IMR-90 (cell line): Measurements from ENCODE around the gene PEX6. TPM values are rescaled to one million over a fixed set of nuclear protein-coding genes. Genes with fewer than 3 reads are reported as not detected.

Source experiments
- ATAC-seq: fragments of 200-7000 bp; cut with Tn5 transposase; 2 replicates; pipeline ENCODE4 v1.9.1; 2020; ENCODE audit warnings: low read depth, mild to moderate bottlenecking, moderate library complexity
- BruUV-seq: library from RNA; stranded (reverse); fragments of 400-500 nt; replicated peaks from 2 replicates; lab custom pipeline; 2021; lab: Mats Ljungman, UMichigan
- CTCF ChIA-PET: fragments of 300-600 bp; formaldehyde crosslinking; extraction: SDS; loops from one replicate; lab custom pipeline; 2021; ENCODE audit warnings: antibody characterized with exemption; lab: Yijun Ruan, JAX
- POLR2A ChIA-PET: fragments of 300-600 bp; sonication (Branson Sonifier 250); formaldehyde crosslinking; loops from one replicate; lab custom pipeline; 2022; ENCODE audit warnings: antibody characterized with exemption; ENCODE audit not compliant: unreplicated experiment; lab: Charles Lee
- DNase-seq: peaks from one replicate; pipeline ENCODE4 v3.0.0; 2013
- H2AFZ ChIP-seq: replicated peaks from 2 replicates; pipeline ENCODE3; 2013; ENCODE audit warnings: low read length, mild to moderate bottlenecking; ENCODE audit not compliant: poor library complexity
- H2AK5ac ChIP-seq: 2 replicates; pipeline ENCODE4 v1.6.1; 2013; ENCODE audit warnings: low read depth, low read length, inconsistent platforms
- H2AK9ac ChIP-seq: replicated peaks from 2 replicates; pipeline ENCODE3; 2013; ENCODE audit warnings: mild to moderate bottlenecking, low read depth, low read length, moderate library complexity; ENCODE audit not compliant: poor library complexity
- H2BK120ac ChIP-seq: 2 replicates; pipeline ENCODE4 v1.6.1; 2013; ENCODE audit warnings: low read depth, low read length, inconsistent platforms
- H2BK15ac ChIP-seq: 3 replicates; pipeline ENCODE4 v1.6.1; 2013; ENCODE audit warnings: low read depth, low read length, inconsistent platforms
- H2BK20ac ChIP-seq: 2 replicates; pipeline ENCODE4 v1.6.1; 2013; ENCODE audit warnings: low read depth, mild to moderate bottlenecking, inconsistent platforms, low read length, moderate library complexity
- H2BK5ac ChIP-seq: 2 replicates; pipeline ENCODE4 v1.6.1; 2013; ENCODE audit warnings: mild to moderate bottlenecking, low read depth, low read length, inconsistent platforms; ENCODE audit not compliant: poor library complexity, severe bottlenecking
- H3K14ac ChIP-seq: replicated peaks from 2 replicates; pipeline ENCODE4 v1.6.1; 2013; ENCODE audit warnings: low read depth, low read length, inconsistent platforms
- H3K18ac ChIP-seq: 2 replicates; pipeline ENCODE4 v1.6.1; 2013; ENCODE audit warnings: low read depth, low read length, control low read depth
- H3K23ac ChIP-seq: 2 replicates; pipeline ENCODE4 v1.6.1; 2013; ENCODE audit warnings: low read depth, low read length, inconsistent platforms
- H3K27ac ChIP-seq: 2 replicates; pipeline ENCODE4 v1.5.1; 2013; ENCODE audit warnings: mild to moderate bottlenecking, control low read depth, low read length; ENCODE audit not compliant: insufficient read depth
- H3K27me3 ChIP-seq: 2 replicates; pipeline ENCODE4 v1.6.1; 2013; ENCODE audit warnings: low read length; ENCODE audit not compliant: control insufficient read depth, insufficient read depth
- H3K36me3 ChIP-seq: 2 replicates; pipeline ENCODE4 v1.6.1; 2013; ENCODE audit warnings: low read length, mixed read lengths; ENCODE audit not compliant: control insufficient read depth, insufficient read depth
- H3K4ac ChIP-seq: 2 replicates; pipeline ENCODE4 v1.6.1; 2013; ENCODE audit warnings: low read depth, low read length, inconsistent platforms
- H3K4me1 ChIP-seq: 2 replicates; pipeline ENCODE4 v1.6.1; 2013; ENCODE audit warnings: low read length, mixed read lengths; ENCODE audit not compliant: control insufficient read depth, insufficient read depth
- H3K4me2 ChIP-seq: 2 replicates; pipeline ENCODE4 v1.6.1; 2013; ENCODE audit warnings: low read depth, mild to moderate bottlenecking, control low read depth, low read length, moderate library complexity
- H3K4me3 ChIP-seq: 2 replicates; pipeline ENCODE4 v1.5.1; 2013; ENCODE audit warnings: low read depth, mild to moderate bottlenecking, control low read depth, low read length, moderate library complexity; ENCODE audit not compliant: insufficient read depth
- H3K56ac ChIP-seq: 2 replicates; pipeline ENCODE4 v1.6.1; 2013; ENCODE audit warnings: low read length, inconsistent platforms; ENCODE audit not compliant: insufficient read depth; ENCODE audit errors: extremely low read depth
- H3K79me1 ChIP-seq, 2 experiments: 2 replicates each; pipeline ENCODE4 v1.6.1; 2013; ENCODE audit warnings: low read length in 2 of 2, inconsistent platforms in 1 of 2, low read depth in 1 of 2
- H3K9ac ChIP-seq: 2 replicates; pipeline ENCODE4 v1.6.1; 2013; ENCODE audit warnings: low read depth, low read length, control low read depth
- H3K9me1 ChIP-seq: 2 replicates; pipeline ENCODE4 v1.6.1; 2013; ENCODE audit warnings: low read length, inconsistent platforms; ENCODE audit not compliant: insufficient read depth
- H3K9me3 ChIP-seq: 2 replicates; pipeline ENCODE4 v1.6.1; 2013; ENCODE audit warnings: low read length; ENCODE audit not compliant: control insufficient read depth, insufficient read depth
- H4K20me1 ChIP-seq: 2 replicates; pipeline ENCODE4 v1.6.1; 2013; ENCODE audit warnings: low read length, inconsistent platforms; ENCODE audit not compliant: insufficient read depth
- H4K5ac ChIP-seq: 2 replicates; pipeline ENCODE4 v1.6.1; 2013; ENCODE audit warnings: mild to moderate bottlenecking, low read depth, low read length, control low read depth
- H4K8ac ChIP-seq, 2 experiments: 2 replicates each; pipeline ENCODE4 v1.6.1; 2013; ENCODE audit warnings: low read depth in 2 of 2, low read length in 2 of 2, control low read depth in 1 of 2, inconsistent platforms in 1 of 2
- H4K91ac ChIP-seq: 2 replicates; pipeline ENCODE4 v1.6.1; 2013; ENCODE audit warnings: low read depth, low read length, inconsistent platforms; ENCODE audit not compliant: insufficient read depth
- BHLHE40 ChIP-seq: fragments of 150-350 bp; IDR thresholded peaks from 2 replicates; pipeline ENCODE4 v1.6.1; 2016; ENCODE audit warnings: mild to moderate bottlenecking, low read depth, low read length
- CEBPB ChIP-seq: IDR thresholded peaks from 2 replicates; pipeline ENCODE4 v1.6.1; 2012; ENCODE audit warnings: low read depth, low read length, improper control_type of control experiment
- CHD1 ChIP-seq: IDR thresholded peaks from 2 replicates; pipeline ENCODE4 v1.6.1; 2012; ENCODE audit warnings: low read depth, low read length, improper control_type of control experiment
- CTCF ChIP-seq: conservative IDR thresholded peaks from 2 replicates; pipeline ENCODE4 v1.5.1; 2012; ENCODE audit warnings: mild to moderate bottlenecking, low read depth, low read length, improper control_type of control experiment
- ELK1 ChIP-seq: fragments of 150-350 bp; IDR thresholded peaks from 2 replicates; pipeline ENCODE4 v1.6.1; 2016; ENCODE audit warnings: low read depth, mild to moderate bottlenecking, low read length, moderate library complexity, borderline replicate concordance
- FOS ChIP-seq: fragments of 150-350 bp; IDR thresholded peaks from 2 replicates; pipeline ENCODE4 v1.6.1; 2016; ENCODE audit warnings: low read depth, low read length
- MAZ ChIP-seq: IDR thresholded peaks from 2 replicates; pipeline ENCODE4 v1.6.1; 2012; ENCODE audit warnings: low read depth, mild to moderate bottlenecking, low read length, improper control_type of control experiment, moderate library complexity, borderline replicate concordance
- MXI1 ChIP-seq: IDR thresholded peaks from 2 replicates; pipeline ENCODE4 v1.6.1; 2012; ENCODE audit warnings: low read depth, mild to moderate bottlenecking, low read length, moderate library complexity, borderline replicate concordance
- NFE2L2 ChIP-seq: fragments of 150-350 bp; IDR thresholded peaks from 2 replicates; pipeline ENCODE4 v1.6.1; 2016; ENCODE audit warnings: low read depth, mild to moderate bottlenecking, low read length
- POLR2A ChIP-seq: IDR thresholded peaks from 2 replicates; pipeline ENCODE4 v1.6.1; 2012; ENCODE audit warnings: mild to moderate bottlenecking, low read depth, low read length
- RAD21 ChIP-seq: IDR thresholded peaks from 2 replicates; pipeline ENCODE4 v1.6.1; 2012; ENCODE audit warnings: low read length, improper control_type of control experiment
- RCOR1 ChIP-seq: IDR thresholded peaks from 2 replicates; pipeline ENCODE4 v1.6.1; 2012; ENCODE audit warnings: mild to moderate bottlenecking, low read length, improper control_type of control experiment; ENCODE audit not compliant: insufficient replicate concordance
- RFX5 ChIP-seq: IDR thresholded peaks from 2 replicates; pipeline ENCODE4 v1.8.0; 2012; ENCODE audit warnings: low read depth, mild to moderate bottlenecking, low read length, moderate library complexity
- SMC3 ChIP-seq: fragments of 150-350 bp; IDR thresholded peaks from 2 replicates; pipeline ENCODE4 v1.6.1; 2016; ENCODE audit warnings: low read depth, mild to moderate bottlenecking, antibody characterized with exemption, low read length, moderate library complexity
- USF2 ChIP-seq: fragments of 150-350 bp; IDR thresholded peaks from 2 replicates; pipeline ENCODE4 v1.6.1; 2017; ENCODE audit warnings: mild to moderate bottlenecking, antibody characterized with exemption, low read length, low read depth
- WGBS, 2 experiments: methylation state at CpG; one replicate each; pipeline versions ENCODE4 v1.1.5 to v1.1.7; 2013; ENCODE audit warnings: missing lambda C conversion rate in 2 of 2; ENCODE audit not compliant: insufficient read length in 1 of 2; ENCODE audit errors: extremely low coverage in 2 of 2; 5-methylcytosine and 5-hydroxymethylcytosine counted together
- dilution Hi-C: fragments of 300-500 bp; cut with HindIII; formaldehyde crosslinking; loops from one replicate; pipeline ENCODE4 v1.14.3; 2018; ENCODE audit warnings: low sequenced_read_pairs; ENCODE audit not compliant: unreplicated experiment
- in situ Hi-C: fragments of 300-500 bp; cut with MboI; formaldehyde crosslinking; loops from 3 replicates; pipeline ENCODE4 v1.14.3; 2019; ENCODE audit warnings: low sequenced_read_pairs, inconsistent platforms, mixed read lengths
- intact Hi-C: fragments of 100-400 bp; cut with micrococcal nuclease; formaldehyde crosslinking; loops from 2 replicates; pipeline ENCODE4 v1.10.0; 2022
- polyA plus RNA-seq, 3 experiments: library from polyadenylated mRNA; depleted of rRNA; stranded (reverse); fragments of >200 nt; gene quantifications; 2 replicates each; pipeline ENCODE4 v1.2.3, GENCODE V29; 2012; ENCODE audit warnings: low replicate concordance in 1 of 3
- total RNA-seq: library from RNA; depleted of rRNA; stranded (reverse); fragments of >200 nt; gene quantifications from 2 replicates; pipeline ENCODE4 v1.2.3, GENCODE V29; 2012

Gene PEX6
- total and polyA plus RNA-seq, 2 of the 4 experiments (the other 2 are of a cell fraction), result 10.4 to 10.6 TPM

- Histone ChIP-seq H2BK15ac (no peak overlapping the region), H3K79me1 (no peaks in the 10 kb centered on the region; a peak in 1 of 4 replicates), H2BK5ac (no peak overlapping the region), H3K4me1 (peaks cover 4% of the 10 kb centered on the region; the same call in 1 of the 2 replicates), H3K14ac (no peak overlapping the region), H3K27me3 (no peaks in the 10 kb centered on the region), H3K4ac (no peak overlapping the region), H4K8ac (no peak overlapping the region), H3K56ac (no peak overlapping the region), H4K5ac (no peak overlapping the region), H3K9me1 (no peaks in the 10 kb centered on the region), H3K4me3 (no peak overlapping the region), H4K20me1 (no peaks in the 10 kb centered on the region), H2AK9ac (no peak overlapping the region), H3K9me3 (no peaks in the 10 kb centered on the region), H2AFZ (no peak overlapping the region), H3K23ac (no peak overlapping the region), H3K27ac (no peak overlapping the region), H2BK20ac (no peak overlapping the region), H3K9ac (no peak overlapping the region), H2AK5ac (no peak overlapping the region), H2BK120ac (no peak overlapping the region), H4K91ac (no peak overlapping the region), H3K36me3 (no peaks in the 10 kb centered on the region), H3K18ac (no peak overlapping the region), H3K4me2 (no peak overlapping the region)
- no peak for TF ChIP-seq NFE2L2
- no peak for TF ChIP-seq BHLHE40
- TF ChIP-seq RCOR1, result no peak
- TF ChIP-seq RAD21, result no peak
- TF ChIP-seq CEBPB, result no peak
- no peak for TF ChIP-seq SMC3
- no peak for TF ChIP-seq CTCF
- no peak for TF ChIP-seq USF2
- TF ChIP-seq RFX5, result no peak
- no peak for TF ChIP-seq MAZ
- TF ChIP-seq FOS, result no peak
- TF ChIP-seq POLR2A, result no peak
- no peak for TF ChIP-seq CHD1
- no peak for TF ChIP-seq MXI1
- no peak for TF ChIP-seq ELK1
- no CpG with 5 or more reads among the region's 2 CpGs for WGBS, 2 experiments
- intact Hi-C loops (no loop called here), dilution Hi-C loops (no loop called here), in situ Hi-C loops (no loop called here)
- CTCF ChIA-PET, result no interaction called here
- ATAC-seq (no peak), DNase-seq (no peak)
- POLR2A ChIA-PET, result no interaction called here
- BruUV-seq, result no TSS peak
Measured at GRCh38 chr6:42923666-42924065, 55.3 kb downstream of the PEX6 start.
